Loucy (cell line): Measurements from ENCODE around the gene GHITM.

Experiments used
- EZH2phosphoT487 ChIP-seq: fragments of 200-600 bp; IDR thresholded peaks from 2 replicates; pipeline ENCODE4 v1.6.1; 2018; ENCODE audit warnings: antibody characterized with exemption, mild to moderate bottlenecking, moderate library complexity, borderline replicate concordance
- TF ChIP-seq, protein P1 (sequence below): fragments of 200-600 bp; sonication (generic); conservative IDR thresholded peaks from 2 replicates; pipeline ENCODE4 v1.5.1; 2014; ENCODE audit warnings: mild to moderate bottlenecking, antibody characterized with exemption, low read length

DNA sequence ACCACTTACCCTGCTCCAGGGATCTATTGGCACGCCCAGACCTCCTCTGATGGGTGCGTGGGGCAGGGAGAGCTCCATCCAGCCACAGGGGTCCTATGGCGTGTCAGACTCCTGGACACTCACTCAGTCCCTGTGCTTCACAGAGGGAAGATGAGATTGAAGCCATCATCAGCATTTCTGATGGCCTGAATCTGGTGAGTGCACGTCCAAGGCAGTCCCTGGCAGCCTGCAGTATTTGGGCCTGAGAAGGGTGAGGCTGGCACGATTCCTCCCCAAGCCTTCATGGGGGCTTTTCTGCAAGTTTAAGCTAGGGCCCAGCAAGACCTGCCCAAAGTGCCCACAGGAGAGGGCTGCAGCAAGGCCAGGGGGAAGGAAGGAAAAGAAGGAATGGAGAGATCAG lies 58.3 kb downstream of the GHITM start:
- TF ChIP-seq, protein P1, sequence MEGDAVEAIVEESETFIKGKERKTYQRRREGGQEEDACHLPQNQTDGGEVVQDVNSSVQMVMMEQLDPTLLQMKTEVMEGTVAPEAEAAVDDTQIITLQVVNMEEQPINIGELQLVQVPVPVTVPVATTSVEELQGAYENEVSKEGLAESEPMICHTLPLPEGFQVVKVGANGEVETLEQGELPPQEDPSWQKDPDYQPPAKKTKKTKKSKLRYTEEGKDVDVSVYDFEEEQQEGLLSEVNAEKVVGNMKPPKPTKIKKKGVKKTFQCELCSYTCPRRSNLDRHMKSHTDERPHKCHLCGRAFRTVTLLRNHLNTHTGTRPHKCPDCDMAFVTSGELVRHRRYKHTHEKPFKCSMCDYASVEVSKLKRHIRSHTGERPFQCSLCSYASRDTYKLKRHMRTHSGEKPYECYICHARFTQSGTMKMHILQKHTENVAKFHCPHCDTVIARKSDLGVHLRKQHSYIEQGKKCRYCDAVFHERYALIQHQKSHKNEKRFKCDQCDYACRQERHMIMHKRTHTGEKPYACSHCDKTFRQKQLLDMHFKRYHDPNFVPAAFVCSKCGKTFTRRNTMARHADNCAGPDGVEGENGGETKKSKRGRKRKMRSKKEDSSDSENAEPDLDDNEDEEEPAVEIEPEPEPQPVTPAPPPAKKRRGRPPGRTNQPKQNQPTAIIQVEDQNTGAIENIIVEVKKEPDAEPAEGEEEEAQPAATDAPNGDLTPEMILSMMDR: no peak
- no peak for TF ChIP-seq EZH2phosphoT487
